ENCODE data around the gene GCDH. TPM values are rescaled to one million over a fixed set of nuclear protein-coding genes. Genes with fewer than 3 reads are reported as not detected.

Gene GCDH
- 53.2 and 54.4 TPM in 2 replicates for total RNA-seq (2021)
- long read RNA-seq, transcript GCDH-216 (11 exons, 1,867 nt): minor isoform, 46 of 503 reads
- long read RNA-seq, transcript GCDH-201 (12 exons, 1,956 nt): major isoform, 379 of 503 reads
- long read RNA-seq, partial matches to known transcripts: 18 of 503 reads
- long read RNA-seq, other reads (novel, unspliced or antisense): 58 of 503 reads

DNA sequence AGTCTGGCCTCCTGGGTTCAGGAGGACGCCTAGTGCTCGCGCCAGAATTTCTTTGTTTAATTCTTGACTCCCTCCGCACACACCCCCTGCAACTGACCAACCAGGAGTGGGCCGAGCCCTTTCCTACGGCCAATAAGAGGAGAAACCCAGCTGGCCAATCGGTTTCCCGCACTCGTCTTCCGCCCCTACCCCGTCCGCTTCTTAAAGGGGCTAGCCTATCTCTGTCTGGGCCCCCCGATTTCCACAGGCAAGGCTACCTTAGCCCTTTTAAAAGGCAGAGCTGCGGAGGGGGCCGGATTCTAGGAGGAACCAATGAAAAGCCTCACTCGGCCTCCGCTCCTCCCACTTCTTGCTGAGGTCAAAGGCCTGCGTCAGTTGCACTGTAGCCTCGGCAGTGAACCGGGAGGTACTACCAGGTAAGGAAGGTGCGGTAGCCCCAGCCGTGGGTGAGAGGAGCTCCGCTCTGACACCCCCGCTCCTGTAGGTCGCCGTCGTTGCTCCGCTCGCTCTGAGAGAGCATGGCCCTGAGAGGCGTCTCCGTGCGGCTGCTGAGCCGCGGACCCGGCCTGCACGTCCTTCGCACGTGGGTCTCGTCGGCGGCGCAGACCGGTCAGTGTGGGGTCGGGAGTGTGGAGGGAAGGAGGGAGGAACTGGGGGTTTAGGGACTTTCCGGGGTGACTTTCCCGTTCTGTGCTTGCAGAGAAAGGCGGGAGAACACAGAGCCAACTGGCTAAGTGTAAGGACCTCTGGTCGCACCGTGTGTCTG is at the start of gene GCDH:
Gene GCDH (plus strand): TSS at position 374 of the 766 bp plus-strand sequence. CDS start 145 bp downstream, at position 519.
- Histone ChIP-seq H3K14ac (ENCODE audit: insufficient read depth, low read length) (peak within 1 kb of the TSS; percentile 92), H3K27me3 (ENCODE audit: insufficient read depth, low read length) (no peaks in the 10 kb centered on the region), H3K23me2 (ENCODE audit: insufficient read length, low read depth, low read length, poor library complexity, severe bottlenecking) (peaks cover 10% of the 10 kb centered on the region), H3K4ac (ENCODE audit: low read depth, low read length) (no peak within 1 kb of the TSS; the same call in 1 of the 2 replicates), H3K4me2 (ENCODE audit: insufficient read depth, insufficient read length, low read length) (peak within 1 kb of the TSS; percentile 69), H4K8ac (replicated peaks; ENCODE audit: insufficient read length, low read depth, low read length) (no peak within 1 kb of the TSS), H2BK20ac (ENCODE audit: low read depth, low read length, poor library complexity, severe bottlenecking) (no peak within 1 kb of the TSS), H3K56ac (ENCODE audit: insufficient read length, low read depth, low read length) (no peak within 1 kb of the TSS), H3K4me1 (ENCODE audit: insufficient read depth, low read length) (no peaks in the 10 kb centered on the region), H3K9me3 (ENCODE audit: control insufficient read depth, low read depth, low read length) (no peaks in the 10 kb centered on the region), H4K20me1 (ENCODE audit: control insufficient read depth, insufficient read depth, insufficient read length) (no peaks in the 10 kb centered on the region), H2BK120ac (ENCODE audit: low read depth, low read length, poor library complexity, severe bottlenecking) (no peak within 1 kb of the TSS), H2AFZ (ENCODE audit: low read length) (no peak within 1 kb of the TSS), H3T11ph (ENCODE audit: low read length) (no peak within 1 kb of the TSS), H3K79me1 (ENCODE audit: insufficient read depth, low read depth, low read length, poor library complexity, severe bottlenecking) (no peaks in the 10 kb centered on the region), H3K18ac (ENCODE audit: insufficient read length, low read depth, low read length) (peak within 1 kb of the TSS; percentile 96), H2BK15ac (ENCODE audit: low read depth, low read length) (no peak within 1 kb of the TSS), H3K79me2 (ENCODE audit: insufficient read depth, low read length) (no peaks in the 10 kb centered on the region; the same call in 1 of the 2 replicates), H4K91ac (ENCODE audit: insufficient read length, low read depth, low read length) (no peak within 1 kb of the TSS), H2BK5ac (ENCODE audit: insufficient read length, low read length) (no peak within 1 kb of the TSS), H2BK12ac (ENCODE audit: insufficient read length, low read depth, low read length) (no peak within 1 kb of the TSS), H3K27ac (ENCODE audit: insufficient read length, low read depth, low read length) (peak within 1 kb of the TSS; percentile 47), H2AK5ac (ENCODE audit: insufficient read length, low read length) (no peak within 1 kb of the TSS), H3K9ac (ENCODE audit: extremely low read depth, insufficient read length, low read length) (peak within 1 kb of the TSS; percentile 70), H4K5ac (ENCODE audit: insufficient read length, low read depth, low read length) (no peak within 1 kb of the TSS), H3K23ac (ENCODE audit: insufficient read length, low read depth, low read length) (no peak within 1 kb of the TSS)
- TF ChIP-seq CTCF (conservative IDR thresholded peaks at IDR 0.05): no peak
- H3K4me3 Mint-ChIP-seq: peak within 1 kb of the TSS; percentile 99
- H3K4me1 Mint-ChIP-seq: peaks cover 13 to 23% of the 10 kb centered on the region in 2 experiments
- WGBS (ENCODE audit: extremely low coverage, insufficient read length, low lambda C conversion rate): no CpG with 5 or more reads among the region's 49 CpGs
- peak; percentile 99 for DNase-seq
- peaks cover 28% of the 10 kb centered on the region for H3K27me3 Mint-ChIP-seq (ENCODE audit: low read depth)
- peak within 1 kb of the TSS; percentile 93 to 97 (median 97) for H3K27ac Mint-ChIP-seq
- H3K9me3 Mint-ChIP-seq: peaks cover 0 to 2% of the 10 kb centered on the region in 2 experiments; a peak in 2 of 5 replicates
- peaks cover 16 to 27% (median 24%) of the 10 kb centered on the region in 3 experiments; a peak in 6 of 7 replicates for H3K36me3 Mint-ChIP-seq (ENCODE audit: insufficient read depth in 1 of 3, low read depth in 3 of 3)

Data from H9 (cell line).